Chondrocyte (in vitro differentiated cells): ENCODE data around the gene STARD10. TPM values are rescaled to one million over a fixed set of nuclear protein-coding genes. Genes with fewer than 3 reads are reported as not detected.
A peak's percentile ranks its signal among the peaks of the same experiment; 100 is the strongest.

Source experiments
- DNase-seq: peaks from one replicate; pipeline ENCODE4 v3.0.0; 2021; ENCODE audit warnings: mixed read lengths, low spot score
- H3K27ac Mint-ChIP-seq: one replicate; pipeline ENCODE4 v1.8.0; 2021; ENCODE audit warnings: mild to moderate bottlenecking, moderate library complexity, mixed read lengths; ENCODE audit not compliant: unreplicated experiment
- H3K27me3 Mint-ChIP-seq: 2 replicates; pipeline ENCODE4 v1.8.0; 2021; ENCODE audit warnings: low read depth, mixed read lengths
- H3K36me3 Mint-ChIP-seq: 2 replicates; pipeline ENCODE4 v1.8.0; 2021; ENCODE audit warnings: low read depth, mixed read lengths
- H3K4me1 Mint-ChIP-seq: 2 replicates; pipeline ENCODE4 v1.8.0; 2021; ENCODE audit warnings: low read depth, mild to moderate bottlenecking, mixed read lengths
- H3K4me3 Mint-ChIP-seq: one replicate; pipeline ENCODE4 v1.8.0; 2021; ENCODE audit warnings: mild to moderate bottlenecking, moderate library complexity, mixed read lengths; ENCODE audit not compliant: unreplicated experiment
- H3K9me3 Mint-ChIP-seq: 2 replicates; pipeline ENCODE4 v1.8.0; 2021; ENCODE audit warnings: low read depth, mixed read lengths
- total RNA-seq: library from RNA; stranded (reverse); gene quantifications from 3 replicates; pipeline ENCODE4 v1.2.1, GENCODE V29; 2021
- TF ChIP-seq, protein P1 (sequence below): fragments of 200-600 bp; sonication (generic); IDR thresholded peaks from 2 replicates; pipeline ENCODE4 v1.5.0; 2021; ENCODE audit warnings: antibody characterized with exemption, mild to moderate bottlenecking, moderate library complexity

Gene STARD10
- total RNA-seq, 1 donor from 2014 or later: 79.4 TPM

GRCh38 chr11:72773291-72773690 is 20.6 kb downstream of the STARD10 start:
- Mint-ChIP-seq H3K4me3 (no peak overlapping the region), H3K27ac (peak overlapping the region; percentile 96), H3K36me3 (no peaks in the 10 kb centered on the region), H3K27me3 (no peaks in the 10 kb centered on the region), H3K9me3 (no peaks in the 10 kb centered on the region), H3K4me1 (peaks cover 76% of the 10 kb centered on the region)
- peak; percentile 78 for DNase-seq
- TF ChIP-seq, protein P1, sequence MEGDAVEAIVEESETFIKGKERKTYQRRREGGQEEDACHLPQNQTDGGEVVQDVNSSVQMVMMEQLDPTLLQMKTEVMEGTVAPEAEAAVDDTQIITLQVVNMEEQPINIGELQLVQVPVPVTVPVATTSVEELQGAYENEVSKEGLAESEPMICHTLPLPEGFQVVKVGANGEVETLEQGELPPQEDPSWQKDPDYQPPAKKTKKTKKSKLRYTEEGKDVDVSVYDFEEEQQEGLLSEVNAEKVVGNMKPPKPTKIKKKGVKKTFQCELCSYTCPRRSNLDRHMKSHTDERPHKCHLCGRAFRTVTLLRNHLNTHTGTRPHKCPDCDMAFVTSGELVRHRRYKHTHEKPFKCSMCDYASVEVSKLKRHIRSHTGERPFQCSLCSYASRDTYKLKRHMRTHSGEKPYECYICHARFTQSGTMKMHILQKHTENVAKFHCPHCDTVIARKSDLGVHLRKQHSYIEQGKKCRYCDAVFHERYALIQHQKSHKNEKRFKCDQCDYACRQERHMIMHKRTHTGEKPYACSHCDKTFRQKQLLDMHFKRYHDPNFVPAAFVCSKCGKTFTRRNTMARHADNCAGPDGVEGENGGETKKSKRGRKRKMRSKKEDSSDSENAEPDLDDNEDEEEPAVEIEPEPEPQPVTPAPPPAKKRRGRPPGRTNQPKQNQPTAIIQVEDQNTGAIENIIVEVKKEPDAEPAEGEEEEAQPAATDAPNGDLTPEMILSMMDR: no peak

GRCh38 chr11:72772059-72772458 is 21.8 kb downstream of the STARD10 start:
- TF ChIP-seq, protein P1: no peak
- DNase-seq: no peak
- H3K27me3 Mint-ChIP-seq: no peaks in the 10 kb centered on the region
- no peak overlapping the region for H3K4me3 Mint-ChIP-seq
- peaks cover 73% of the 10 kb centered on the region for H3K4me1 Mint-ChIP-seq
- H3K9me3 Mint-ChIP-seq: no peaks in the 10 kb centered on the region
- no peaks in the 10 kb centered on the region for H3K36me3 Mint-ChIP-seq
- peak overlapping the region; percentile 96 for H3K27ac Mint-ChIP-seq

- H3K27ac Mint-ChIP-seq: peak overlapping the region; percentile 96
- H3K9me3 Mint-ChIP-seq: no peaks in the 10 kb centered on the region
- H3K27me3 Mint-ChIP-seq: no peaks in the 10 kb centered on the region
- H3K4me1 Mint-ChIP-seq: peaks cover 67% of the 10 kb centered on the region
- no peaks in the 10 kb centered on the region for H3K36me3 Mint-ChIP-seq
- H3K4me3 Mint-ChIP-seq: no peak overlapping the region
- TF ChIP-seq, protein P1: no peak
- no peak for DNase-seq
Observed at GRCh38 chr11:72771507-72771906, 22.3 kb downstream of the STARD10 start.

GRCh38 chr11:72770799-72771198 is 23.0 kb downstream of the STARD10 start:
- TF ChIP-seq, protein P1: no peak
- no peaks in the 10 kb centered on the region for H3K36me3 Mint-ChIP-seq
- H3K9me3 Mint-ChIP-seq: no peaks in the 10 kb centered on the region
- no peak overlapping the region for H3K27ac Mint-ChIP-seq
- no peak for DNase-seq
- H3K27me3 Mint-ChIP-seq: no peaks in the 10 kb centered on the region
- H3K4me3 Mint-ChIP-seq: no peak overlapping the region
- peaks cover 62% of the 10 kb centered on the region for H3K4me1 Mint-ChIP-seq

GRCh38 chr11:72769680-72770079 is 24.2 kb downstream of the STARD10 start:
- H3K4me3 Mint-ChIP-seq: no peak overlapping the region
- TF ChIP-seq, protein P1: no peak
- no peak overlapping the region for H3K27ac Mint-ChIP-seq
- no peaks in the 10 kb centered on the region for H3K27me3 Mint-ChIP-seq
- peaks cover 53% of the 10 kb centered on the region for H3K4me1 Mint-ChIP-seq
- H3K36me3 Mint-ChIP-seq: no peaks in the 10 kb centered on the region
- H3K9me3 Mint-ChIP-seq: no peaks in the 10 kb centered on the region
- DNase-seq: no peak
